HG03025 (cell line): ENCODE data around the gene PPA2.
"Not testable (repeated sequence)": the region's sequence is repeated elsewhere in the genome, so short reads cannot be mapped to it uniquely, and the experiment has no call there.

Experiments used
- ATAC-seq: cut with Tn5 transposase; IDR thresholded peaks from one replicate; pipeline ENCODE4 v1.9.1; 2021; ENCODE audit warnings: mild to moderate bottlenecking, moderate library complexity; ENCODE audit not compliant: unreplicated experiment, low FRiP score

The PPA2 gene

DNA sequence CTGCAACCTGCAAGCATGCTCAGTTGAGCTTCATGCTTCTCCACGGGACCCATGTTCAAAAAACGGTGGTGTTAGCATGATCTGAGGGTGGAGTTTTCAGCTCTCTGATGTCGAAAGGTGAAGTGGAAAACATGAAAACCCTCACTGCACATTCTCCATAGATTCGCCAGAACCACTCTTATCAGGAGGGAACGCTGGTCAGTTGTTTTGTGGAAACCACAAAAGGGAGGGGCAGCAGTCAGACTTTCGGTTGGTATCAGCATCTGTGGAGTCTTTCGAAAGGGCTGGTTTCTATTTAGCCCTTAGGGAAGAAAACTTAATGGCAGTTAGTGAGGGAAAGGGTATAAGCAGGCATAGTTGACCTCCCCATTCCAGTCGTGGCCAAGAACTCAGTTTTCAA is 12.6 kb downstream of the PPA2 start:
- ATAC-seq = no peak

GRCh38 chr4:105460306-105460705 is 13.6 kb downstream of the PPA2 start:
- no peak for ATAC-seq

- ATAC-seq = not testable (repeated sequence)
These were observed 15.3 kb downstream of the PPA2 start for GRCh38 chr4:105458541-105458940.

DNA sequence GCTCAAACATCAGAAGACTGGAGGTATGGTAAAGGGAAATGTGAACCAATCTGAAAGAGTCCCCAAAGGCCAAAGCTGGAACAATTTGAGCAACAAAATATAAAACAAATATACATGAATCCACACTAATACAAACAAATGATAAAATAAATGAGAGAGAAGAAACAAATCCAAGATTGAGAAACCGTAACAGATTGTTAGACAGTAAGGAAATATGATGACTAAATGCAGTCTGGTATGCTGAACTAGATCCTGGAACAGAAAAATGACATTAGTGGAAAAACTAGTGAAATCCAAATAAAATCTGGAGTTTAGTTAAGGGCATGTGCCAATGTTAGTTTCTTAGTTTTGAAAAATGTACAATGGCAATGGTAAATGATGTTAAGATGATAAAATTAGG is 15.9 kb downstream of the PPA2 start:
- no peak for ATAC-seq

DNA sequence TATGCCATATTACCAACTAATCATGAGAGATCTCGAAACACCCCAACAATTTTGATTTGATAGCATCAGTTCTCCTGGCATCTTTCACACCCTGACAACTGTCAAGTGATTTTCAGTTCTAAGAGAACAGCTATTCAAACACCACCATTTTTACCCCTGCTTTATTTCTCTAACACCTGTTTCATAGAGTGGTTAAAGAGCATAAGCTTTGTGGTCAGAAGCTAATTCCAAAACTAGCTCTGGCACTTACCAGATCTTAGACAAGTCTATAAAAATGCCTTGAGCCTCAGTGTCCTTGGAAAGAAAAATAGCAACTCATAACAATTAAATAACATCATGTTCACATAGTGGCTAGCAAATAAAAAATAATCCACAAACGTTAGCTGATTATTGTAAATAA is 17.9 kb downstream of the PPA2 start:
- no peak for ATAC-seq

GRCh38 chr4:105455182-105455581 is 18.7 kb downstream of the PPA2 start:
- ATAC-seq = no peak

GRCh38 chr4:105453550-105454205 is 20.2 kb downstream of the PPA2 start:
- ATAC-seq = no peak

- ATAC-seq = no peak
These were observed 22.5 kb downstream of the PPA2 start for GRCh38 chr4:105451346-105451745.

GRCh38 chr4:105440890-105441289 is 33.0 kb downstream of the PPA2 start:
- ATAC-seq = no peak

DNA sequence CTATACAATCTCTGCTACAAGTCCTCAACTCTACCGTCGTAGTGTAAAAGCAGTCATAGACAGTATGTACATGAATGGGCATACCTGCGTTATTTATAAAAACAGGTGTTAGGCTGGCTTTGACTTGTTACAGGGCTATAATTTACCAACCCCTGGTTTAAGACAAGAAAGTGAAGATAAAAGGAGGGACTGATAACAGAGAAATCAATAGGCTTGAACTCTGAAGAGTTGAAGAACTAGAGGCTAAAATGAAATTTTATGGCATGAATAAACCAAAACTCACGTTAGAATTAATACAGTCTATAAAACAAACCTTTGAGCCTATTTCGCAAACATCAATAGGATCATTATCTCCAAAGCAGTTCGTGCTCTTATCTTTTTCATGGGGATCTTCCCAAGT is 36.2 kb downstream of the PPA2 start:
- ATAC-seq = no peak

GRCh38 chr4:105436414-105436813 is 37.4 kb downstream of the PPA2 start:
- ATAC-seq = no peak

DNA sequence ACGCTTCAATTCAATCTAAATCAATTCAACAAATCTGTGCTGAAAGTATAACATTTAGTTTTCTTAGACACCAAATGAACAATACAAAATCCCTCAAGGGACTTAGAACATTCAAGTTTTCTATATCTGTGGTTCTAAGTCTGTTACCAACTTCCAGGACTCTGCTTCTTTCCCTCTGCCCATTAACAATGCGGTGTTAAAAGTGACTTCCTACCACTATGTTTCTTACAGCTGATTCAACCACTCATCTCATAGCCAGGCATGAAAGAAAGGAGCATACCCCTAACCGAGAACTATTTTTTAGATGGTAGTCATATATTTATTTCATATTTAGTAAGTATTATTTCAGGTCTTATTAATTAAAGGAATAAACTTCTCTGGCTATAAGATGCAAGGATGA is 38.9 kb downstream of the PPA2 start:
- ATAC-seq = no peak

DNA sequence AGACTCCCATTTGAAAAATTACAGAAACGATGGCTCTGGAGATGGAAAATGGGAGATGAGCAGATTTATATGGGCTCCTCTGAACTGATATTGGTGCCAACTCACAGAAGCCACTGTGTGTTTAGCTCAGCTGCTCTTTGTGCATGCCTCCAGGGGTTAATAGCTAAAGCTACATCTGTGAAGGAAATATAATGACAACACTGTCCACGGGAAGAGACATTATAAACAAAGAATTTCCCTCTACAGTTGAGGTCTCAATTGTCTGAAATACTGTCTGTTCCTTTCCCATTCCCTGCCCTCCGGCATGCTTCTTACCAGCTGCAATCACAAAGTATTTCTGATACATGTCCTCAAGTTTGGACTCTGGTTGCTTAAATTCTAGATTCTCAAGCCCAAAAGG is 40.4 kb downstream of the PPA2 start:
- ATAC-seq = no peak

DNA sequence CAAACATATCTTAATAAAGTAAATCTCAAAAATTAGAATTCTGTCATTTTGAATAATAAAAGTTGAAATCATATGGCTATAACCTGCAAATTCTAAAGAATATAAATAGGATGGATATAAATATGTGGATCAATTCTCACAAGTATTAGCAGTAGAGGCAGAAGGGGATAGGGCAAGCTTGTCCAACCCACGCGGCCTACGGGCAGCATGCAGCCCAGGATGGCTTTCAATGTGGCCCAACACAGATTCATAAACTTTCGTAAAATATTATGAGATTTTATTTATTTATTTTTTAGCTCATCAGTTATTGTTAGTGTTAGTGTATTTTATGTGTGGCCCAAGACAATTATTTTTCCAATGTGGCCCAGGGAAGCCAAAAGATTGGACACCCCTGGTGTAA is 41.4 kb downstream of the PPA2 start:
- no peak for ATAC-seq

DNA sequence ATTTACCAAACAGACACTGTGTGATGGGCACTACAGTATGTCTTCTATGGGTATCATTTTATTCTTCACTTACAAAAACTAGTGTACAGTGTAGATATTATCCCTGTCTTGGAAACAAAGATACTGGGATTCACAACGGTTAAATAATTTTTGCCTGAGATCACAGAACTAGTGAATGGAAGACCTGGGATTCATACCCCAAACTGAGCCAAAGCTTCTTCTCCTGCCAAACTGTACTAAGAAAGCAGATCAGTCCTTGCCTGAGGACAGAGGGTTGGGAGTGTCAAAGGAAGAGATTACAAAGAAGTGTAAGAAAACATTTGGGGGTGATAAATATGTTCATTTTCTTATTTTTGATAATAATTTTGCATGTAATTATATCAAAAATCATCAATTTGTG is 43.1 kb downstream of the PPA2 start:
- ATAC-seq = no peak

DNA sequence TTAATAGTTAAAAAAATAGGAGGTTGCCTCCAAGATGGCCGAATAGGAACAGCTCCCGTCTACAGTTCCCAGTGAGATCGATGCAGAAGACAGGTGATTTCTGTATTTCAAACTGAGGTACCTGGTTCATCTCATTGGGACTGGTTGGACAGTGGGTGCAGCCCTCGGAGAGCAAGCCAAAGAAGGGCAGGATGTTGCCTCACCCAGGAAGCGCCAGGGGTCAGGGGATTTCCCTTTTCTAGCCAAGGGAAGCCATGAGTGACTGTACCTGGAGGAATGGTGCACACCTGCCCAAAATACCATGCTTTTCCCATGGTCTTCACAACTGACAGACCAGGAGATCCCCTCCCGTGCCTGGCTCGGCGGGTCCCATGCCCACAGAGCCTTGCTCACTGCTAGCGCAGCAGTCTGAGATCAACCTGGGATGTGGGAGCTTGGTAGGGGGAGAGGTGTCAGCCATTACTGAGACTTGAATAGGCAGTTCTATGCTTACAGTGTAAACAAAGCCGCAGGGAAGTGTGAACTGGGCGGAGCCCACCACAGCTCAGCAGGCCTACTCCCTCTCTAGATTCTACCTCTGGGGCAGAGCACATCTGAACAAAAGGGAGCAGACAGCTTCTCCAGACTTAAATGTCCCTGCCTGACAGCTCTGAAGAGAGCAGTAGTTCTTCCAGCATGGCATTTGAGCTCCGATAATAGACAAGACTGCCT is 47.5 kb downstream of the PPA2 start:
- no peak for ATAC-seq

DNA sequence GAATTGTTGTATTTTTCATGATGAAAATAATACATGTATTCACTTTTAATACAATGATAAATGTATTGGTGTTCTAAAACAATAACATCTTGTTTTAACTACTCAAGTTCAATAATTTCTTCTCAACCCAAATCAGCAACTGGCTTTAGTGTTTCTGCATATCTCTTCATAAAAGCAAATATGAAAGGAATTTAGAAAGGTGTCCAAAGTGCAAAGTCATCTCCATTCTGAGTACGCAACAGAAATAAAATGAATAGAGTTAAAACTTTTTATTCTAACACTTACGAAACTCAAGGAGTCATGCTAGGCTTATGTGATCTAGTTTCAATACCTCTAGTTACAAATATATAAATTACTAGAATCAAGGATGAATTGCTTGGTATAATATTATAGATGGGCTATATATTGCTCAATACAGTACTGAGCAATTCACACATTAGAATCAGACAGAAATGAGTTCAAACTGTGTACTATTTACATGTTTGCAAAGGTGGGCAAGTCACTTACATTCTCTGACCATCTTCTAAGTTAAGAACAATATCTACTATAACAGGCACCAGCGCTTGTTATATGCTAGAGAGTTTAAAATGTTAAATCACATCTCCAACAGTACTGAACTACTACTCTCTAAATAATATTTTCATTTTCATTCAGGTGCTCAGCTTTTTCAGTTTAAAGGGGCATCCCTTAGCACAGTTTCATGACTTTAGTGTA is 51.5 kb downstream of the PPA2 start:
- no peak for ATAC-seq

- no peak for ATAC-seq
These were observed 56.2 kb downstream of the PPA2 start for GRCh38 chr4:105417624-105418023.

DNA sequence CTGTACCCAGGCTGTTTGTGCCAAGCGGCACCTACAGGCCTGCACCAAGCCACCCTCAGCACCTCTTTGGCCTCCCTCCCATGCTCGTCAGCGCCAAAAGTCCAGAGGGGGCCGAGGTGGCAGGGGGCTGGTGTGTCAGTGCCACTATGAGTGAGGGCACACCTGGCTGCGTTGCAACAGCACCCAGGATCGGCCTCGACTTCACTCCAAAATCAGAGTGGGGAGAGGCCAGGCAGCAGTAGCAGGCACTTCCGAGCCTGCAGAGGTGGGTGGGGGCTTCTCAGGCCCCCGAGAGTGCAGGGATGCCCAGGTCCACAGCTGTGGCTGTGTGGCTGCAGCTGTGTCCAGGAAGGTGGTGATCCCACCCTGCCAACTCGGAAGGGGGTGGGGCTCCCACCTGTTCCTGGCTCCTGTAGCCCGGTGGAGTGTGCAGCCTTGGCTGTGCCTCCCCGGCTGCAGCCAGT is 58.5 kb downstream of the PPA2 start:
- no peak for ATAC-seq

GRCh38 chr4:105414316-105414715 is 59.5 kb downstream of the PPA2 start:
- ATAC-seq = no peak

DNA sequence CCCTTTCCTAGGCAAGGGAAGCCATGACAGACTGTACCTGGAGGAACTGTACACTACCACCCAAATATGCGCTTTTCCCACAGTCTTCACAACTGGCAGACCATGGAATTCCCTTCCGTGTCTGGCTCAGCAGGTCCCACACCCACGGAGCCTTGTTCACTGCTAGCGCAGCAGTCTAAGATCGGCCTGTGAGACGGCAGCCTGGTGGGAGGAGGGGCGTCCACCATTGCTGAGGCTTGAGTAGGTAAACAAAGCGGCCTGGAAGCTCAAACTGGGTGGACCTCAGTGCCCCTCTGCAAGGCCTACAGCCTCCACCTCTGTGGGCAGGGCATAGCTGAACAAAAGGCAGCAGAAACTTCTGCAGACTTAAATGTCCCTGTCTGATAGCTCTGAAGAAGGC is 64.7 kb downstream of the PPA2 start:
- ATAC-seq = not testable (repeated sequence)
